Peyer's patch (tissue), 4 donors: ENCODE data around the gene PPM1E. TPM values are rescaled to one million over a fixed set of nuclear protein-coding genes. Genes with fewer than 3 reads are reported as not detected.

Source experiments
- DNase-seq, 3 donors: peaks; one replicate each; pipeline ENCODE4 v3.0.0-alpha.2; 2017 to 2019
- H3K27ac ChIP-seq, 4 donors: fragments of 200-600 bp; sonication (generic); one replicate each; pipeline ENCODE4 v1.5.1; 2016 to 2019
- H3K27me3 ChIP-seq, 2 donors: fragments of 200-600 bp; sonication (generic); one replicate each; pipeline ENCODE4 v1.5.1; 2019
- H3K36me3 ChIP-seq, 3 donors: fragments of 200-600 bp; sonication (generic); one replicate each; pipeline ENCODE4 v1.5.1; 2016 to 2019
- H3K4me1 ChIP-seq, 4 donors: fragments of 200-600 bp; sonication (generic); one replicate each; pipeline ENCODE4 v1.5.1; 2016 to 2019
- H3K4me3 ChIP-seq, 4 donors: fragments of 200-600 bp; sonication (generic); 1 replicate in 3 of 4; 2 replicates in 1 of 4; pipeline ENCODE4 v1.5.1; 2016 to 2019; ENCODE audit warnings: mild to moderate bottlenecking in 1 of 4
- H3K9me3 ChIP-seq, 4 donors: fragments of 200-600 bp; sonication (generic); one replicate each; pipeline ENCODE4 v1.5.1; 2016 to 2019; ENCODE audit warnings: mild to moderate bottlenecking in 1 of 4
- CTCF ChIP-seq, 6 experiments: fragments of 450-650 bp in 4 of 6; fragments of 200-600 bp in 2 of 6; sonication (generic) in 1 of 6; IDR thresholded peaks; one replicate each; pipeline ENCODE4 v1.5.1; 2017 to 2019; ENCODE audit warnings: antibody characterized with exemption in 6 of 6, mild to moderate bottlenecking in 3 of 6, moderate library complexity in 1 of 6
- POLR2A ChIP-seq, 2 donors: fragments of 450-650 bp; IDR thresholded peaks; one replicate each; pipeline ENCODE4 v1.5.1; 2017; ENCODE audit warnings: antibody characterized with exemption in 2 of 2, mild to moderate bottlenecking in 2 of 2, moderate library complexity in 2 of 2
- total RNA-seq, 4 donors: library from RNA; depleted of rRNA; stranded (reverse); fragments of >200 nt; gene quantifications; one replicate each; pipeline ENCODE4 v1.1.0, GENCODE V29; 2016

The PPM1E gene
- total RNA-seq, 4 donors from 2014 or later, result 0.13 to 0.18 TPM; not detected in 2

GRCh38 chr17:58985971-58986370, 230.3 kb downstream of the PPM1E start:
- Histone ChIP-seq H3K27ac (no peak overlapping the region), H3K4me1 (no peaks in the 10 kb centered on the region), H3K27me3 (no peaks in the 10 kb centered on the region), H3K4me3 (no peak overlapping the region), H3K36me3 (no peaks in the 10 kb centered on the region), H3K9me3 (no peaks in the 10 kb centered on the region)
- DNase-seq, result no peak
- TF ChIP-seq POLR2A (IDR thresholded peaks at IDR 0.05) (no peak), CTCF (IDR thresholded peaks at IDR 0.05) (no peak)

- H3K4me1 ChIP-seq, result no peaks in the 10 kb centered on the region
- H3K27me3 ChIP-seq, result no peaks in the 10 kb centered on the region
- H3K27ac ChIP-seq, result no peak overlapping the region
- no peak for DNase-seq
- H3K4me3 ChIP-seq, result no peak overlapping the region
- TF ChIP-seq POLR2A (IDR thresholded peaks at IDR 0.05) (no peak), CTCF (IDR thresholded peaks at IDR 0.05) (no peak)
- H3K36me3 ChIP-seq, result no peaks in the 10 kb centered on the region
- no peaks in the 10 kb centered on the region for H3K9me3 ChIP-seq
Observed at GRCh38 chr17:58989629-58990028, 234.0 kb downstream of the PPM1E start.

- no peak overlapping the region for H3K4me3 ChIP-seq
- no peaks in the 10 kb centered on the region for H3K9me3 ChIP-seq
- H3K27me3 ChIP-seq, result no peaks in the 10 kb centered on the region
- no peaks in the 10 kb centered on the region for H3K4me1 ChIP-seq
- peak in 2 of 3 donors; percentile 57 to 84 for DNase-seq
- H3K36me3 ChIP-seq, result no peaks in the 10 kb centered on the region
- H3K27ac ChIP-seq, result peak overlapping the region in 2 of 4 donors; percentile 55 to 77
- TF ChIP-seq CTCF (IDR thresholded peaks at IDR 0.05), result no peak
- no peak for TF ChIP-seq POLR2A (IDR thresholded peaks at IDR 0.05)
Observed at GRCh38 chr17:58991718-58992331, 236.2 kb downstream of the PPM1E start.

GRCh38 chr17:58993311-58993710, 237.7 kb downstream of the PPM1E start:
- peak in 1 of 3 donors; percentile 48 for DNase-seq
- H3K9me3 ChIP-seq, result no peaks in the 10 kb centered on the region
- TF ChIP-seq POLR2A (IDR thresholded peaks at IDR 0.05), result no peak
- no peak for TF ChIP-seq CTCF (IDR thresholded peaks at IDR 0.05)
- H3K4me3 ChIP-seq, result no peak overlapping the region
- H3K4me1 ChIP-seq, result no peaks in the 10 kb centered on the region
- H3K36me3 ChIP-seq, result peaks cover 0 to 2% (median 0%) of the 10 kb centered on the region in 3 donors
- no peaks in the 10 kb centered on the region for H3K27me3 ChIP-seq
- H3K27ac ChIP-seq, result peak overlapping the region in 2 of 4 donors; percentile 43 to 80

- DNase-seq, result no peak
- no peaks in the 10 kb centered on the region for H3K9me3 ChIP-seq
- H3K36me3 ChIP-seq, result peaks cover 0 to 12% (median 0%) of the 10 kb centered on the region in 3 donors
- no peak overlapping the region for H3K4me3 ChIP-seq
- H3K27me3 ChIP-seq, result no peaks in the 10 kb centered on the region
- no peaks in the 10 kb centered on the region for H3K4me1 ChIP-seq
- TF ChIP-seq CTCF (IDR thresholded peaks at IDR 0.05) (no peak), POLR2A (IDR thresholded peaks at IDR 0.05) (no peak)
- no peak overlapping the region for H3K27ac ChIP-seq
Observed at GRCh38 chr17:58995247-58995940, 239.7 kb downstream of the PPM1E start.
